Ecto neural progenitor cell (in vitro differentiated cells): Measurements from ENCODE around the gene SIGLEC7.

Experiments
- DNase-seq: peaks from one replicate; pipeline ENCODE4 v3.0.0-alpha.2; 2018; ENCODE audit warnings: low spot score

Gene SIGLEC7

DNA sequence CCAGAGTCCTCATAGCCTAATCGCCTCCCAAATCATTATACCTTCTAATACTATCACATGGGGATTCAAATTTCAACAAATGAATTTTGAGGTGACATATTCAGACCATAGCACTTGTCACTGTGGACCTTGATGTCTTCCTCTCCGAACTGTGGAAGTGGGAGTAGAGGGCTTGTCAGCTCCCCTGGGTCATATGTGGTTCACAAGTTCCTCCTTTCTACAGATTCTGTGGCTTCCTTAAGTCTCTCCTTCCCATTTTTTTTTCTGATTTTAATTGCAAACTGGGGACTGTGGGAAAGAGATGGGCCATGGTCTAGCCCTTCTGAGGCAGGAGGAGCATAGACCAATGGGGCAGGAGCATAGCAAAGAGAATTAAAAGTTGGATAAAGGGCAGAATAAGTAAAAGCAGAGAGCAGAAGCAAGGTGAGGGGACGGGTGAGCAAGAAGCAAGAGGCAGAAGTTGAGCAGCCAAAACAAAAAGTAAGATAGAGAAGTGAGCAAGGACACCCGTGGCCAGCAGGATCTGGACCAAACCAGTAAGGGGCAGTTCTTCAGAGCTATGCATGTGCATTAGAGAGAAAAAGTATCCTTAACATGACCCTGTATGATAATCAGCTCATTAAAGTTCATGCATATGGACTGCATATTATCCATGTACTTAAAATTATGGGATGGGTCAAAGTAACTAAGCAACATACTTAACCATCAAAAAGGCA is 2.6 kb upstream of the SIGLEC7 start:
- no peak for DNase-seq

DNA sequence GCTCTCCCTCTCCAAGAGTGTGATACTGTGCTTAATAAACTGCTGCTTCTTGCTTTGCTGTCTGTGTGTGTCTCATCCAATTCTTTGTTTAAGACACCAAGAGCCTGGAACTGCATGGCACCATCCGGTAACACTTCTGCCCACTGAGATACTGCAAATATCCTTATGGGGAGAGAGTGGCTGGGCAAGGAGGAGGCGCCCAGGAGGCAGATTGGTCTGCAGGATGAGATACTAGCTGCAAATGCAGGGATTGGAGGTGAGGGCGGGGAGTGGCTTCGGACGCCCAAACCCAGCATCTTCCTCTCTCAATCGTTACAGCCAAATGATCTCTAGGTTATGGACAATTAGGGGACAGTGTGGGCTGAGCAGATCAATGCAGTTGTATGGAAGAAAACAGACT is 1.7 kb upstream of the SIGLEC7 start:
- no peak for DNase-seq

DNA sequence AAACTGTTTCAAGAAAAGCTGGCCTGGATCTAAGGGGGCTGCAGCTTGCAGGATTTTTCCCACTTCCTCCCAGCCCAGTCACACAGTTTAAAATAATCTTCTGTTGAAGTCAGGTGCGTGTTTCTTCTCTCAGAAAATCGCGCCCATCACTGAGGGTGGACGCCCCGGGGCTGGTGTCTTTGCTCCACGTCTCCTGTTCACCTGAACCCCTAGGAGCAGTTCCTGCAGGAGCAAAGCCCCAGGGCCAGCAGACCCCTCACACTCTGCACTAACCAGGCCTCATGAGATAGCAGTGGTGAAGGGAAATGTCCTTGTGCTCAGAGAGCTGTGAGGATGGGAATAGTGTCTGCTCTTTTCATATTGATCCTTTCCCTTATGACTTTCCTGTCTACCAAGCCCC is 920 bp upstream of the SIGLEC7 start:
- DNase-seq, result no peak

DNA sequence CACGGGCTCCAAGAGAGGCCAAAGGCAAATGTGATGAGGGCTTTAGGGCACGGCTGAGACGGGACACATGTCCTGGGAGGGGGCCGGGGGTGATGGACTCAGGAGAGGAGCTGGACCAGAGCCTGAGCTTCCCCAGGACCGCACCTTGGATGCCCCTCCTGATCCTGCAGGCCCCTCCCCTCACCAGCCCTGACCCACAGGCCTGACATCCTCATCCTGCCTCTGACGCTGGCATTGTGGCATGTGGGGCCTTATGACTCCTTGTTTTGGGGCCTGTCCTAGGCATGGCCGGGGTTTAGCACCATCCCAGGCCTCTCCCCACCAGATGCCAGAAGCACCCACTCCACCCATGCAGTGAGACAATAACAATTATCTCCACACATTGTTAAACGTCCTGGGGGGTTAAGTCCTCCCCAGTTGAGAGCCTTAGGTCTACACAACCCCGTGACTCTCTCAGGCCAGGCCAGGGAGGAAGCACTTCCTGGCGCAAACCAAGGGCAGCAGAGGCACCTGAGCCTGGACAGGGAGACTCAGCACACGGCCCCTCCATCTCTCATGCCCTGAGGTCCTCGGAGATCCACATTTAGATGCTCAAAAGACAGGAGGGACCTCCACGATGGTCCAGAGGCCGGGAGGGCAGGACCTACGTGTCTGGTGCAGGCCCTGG is 841 bp downstream of the SIGLEC7 start:
- DNase-seq, result peak; percentile 11

DNA sequence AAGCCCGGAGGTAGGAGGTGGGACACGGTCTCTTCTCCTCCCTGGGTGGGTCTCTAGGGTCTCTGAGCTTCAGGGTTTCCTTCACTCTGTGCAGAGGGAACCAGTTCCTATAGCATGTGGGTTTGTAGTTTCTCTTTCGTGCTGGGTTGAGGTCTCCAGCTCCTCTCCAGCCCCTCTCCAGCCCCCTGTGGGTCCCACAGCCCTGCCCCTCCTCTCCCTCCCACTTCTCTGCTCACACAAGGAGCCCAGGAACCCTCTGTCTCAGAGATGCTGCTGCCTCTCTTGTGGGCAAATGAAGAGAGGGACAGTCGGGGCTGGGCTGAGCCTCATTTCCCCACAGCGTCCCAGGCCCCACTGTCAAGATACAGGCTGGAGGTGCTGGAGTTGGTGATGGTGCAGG is 1.4 kb downstream of the SIGLEC7 start:
- no peak for DNase-seq

DNA sequence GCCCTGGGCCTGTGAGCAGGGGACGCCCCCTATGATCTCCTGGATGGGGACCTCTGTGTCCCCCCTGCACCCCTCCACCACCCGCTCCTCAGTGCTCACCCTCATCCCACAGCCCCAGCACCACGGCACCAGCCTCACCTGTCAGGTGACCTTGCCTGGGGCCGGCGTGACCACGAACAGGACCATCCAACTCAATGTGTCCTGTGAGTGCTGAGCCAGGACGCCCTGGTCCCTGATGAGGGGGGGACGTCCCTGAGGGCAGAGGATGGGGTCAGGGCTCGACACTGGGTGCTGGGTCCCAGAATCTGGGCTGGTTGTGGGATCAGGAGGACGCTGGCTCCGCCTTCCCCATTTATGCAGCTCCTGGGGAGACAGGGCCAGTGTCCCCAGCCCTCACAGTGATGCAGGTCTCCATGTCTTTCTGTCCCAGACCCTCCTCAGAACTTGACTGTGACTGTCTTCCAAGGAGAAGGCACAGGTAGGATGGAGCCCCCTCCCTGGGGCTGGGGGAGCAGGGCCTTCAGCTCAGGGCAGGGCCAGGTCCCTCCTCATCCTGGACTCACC is 2.5 kb downstream of the SIGLEC7 start:
- peak; percentile 28 for DNase-seq

DNA sequence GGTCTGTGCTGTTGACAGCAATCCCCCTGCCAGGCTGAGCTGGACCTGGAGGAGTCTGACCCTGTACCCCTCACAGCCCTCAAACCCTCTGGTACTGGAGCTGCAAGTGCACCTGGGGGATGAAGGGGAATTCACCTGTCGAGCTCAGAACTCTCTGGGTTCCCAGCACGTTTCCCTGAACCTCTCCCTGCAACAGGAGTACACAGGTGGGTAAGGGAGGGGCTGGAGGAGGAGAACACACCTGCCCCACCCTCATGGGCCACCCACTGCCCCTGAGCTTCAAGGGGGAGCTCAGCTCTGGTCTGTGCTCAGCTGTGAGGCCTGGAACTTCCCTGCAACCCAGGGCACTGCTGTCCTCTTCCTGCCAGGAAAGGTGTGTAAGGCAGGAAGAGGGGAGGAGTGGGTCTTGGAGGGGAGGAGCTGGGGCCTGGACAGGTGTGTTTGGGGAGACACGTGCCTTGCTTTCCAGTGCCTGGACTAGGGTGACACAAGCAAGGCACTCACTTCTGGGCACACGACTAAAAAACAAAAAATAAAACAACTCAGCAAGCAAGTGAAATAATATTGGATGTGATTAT is 3.9 kb downstream of the SIGLEC7 start:
- peak; percentile 41 for DNase-seq

DNA sequence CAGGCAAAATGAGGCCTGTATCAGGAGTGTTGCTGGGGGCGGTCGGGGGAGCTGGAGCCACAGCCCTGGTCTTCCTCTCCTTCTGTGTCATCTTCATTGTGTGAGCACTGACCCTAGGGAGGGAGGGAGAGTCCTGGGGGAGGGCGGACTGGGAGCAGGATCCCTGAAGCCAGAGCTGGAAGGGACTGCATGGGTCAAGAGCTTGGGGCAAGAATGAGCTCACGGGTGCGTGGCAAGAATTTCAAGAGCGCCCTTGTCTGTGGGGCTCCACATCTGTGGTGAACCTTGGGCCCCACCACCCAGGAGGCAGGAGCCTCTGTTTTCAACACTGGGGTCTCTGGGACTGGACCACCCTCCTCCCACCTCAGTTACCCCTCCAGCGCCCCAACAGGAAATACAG is 4.7 kb downstream of the SIGLEC7 start:
- DNase-seq, result peak; percentile 38

DNA sequence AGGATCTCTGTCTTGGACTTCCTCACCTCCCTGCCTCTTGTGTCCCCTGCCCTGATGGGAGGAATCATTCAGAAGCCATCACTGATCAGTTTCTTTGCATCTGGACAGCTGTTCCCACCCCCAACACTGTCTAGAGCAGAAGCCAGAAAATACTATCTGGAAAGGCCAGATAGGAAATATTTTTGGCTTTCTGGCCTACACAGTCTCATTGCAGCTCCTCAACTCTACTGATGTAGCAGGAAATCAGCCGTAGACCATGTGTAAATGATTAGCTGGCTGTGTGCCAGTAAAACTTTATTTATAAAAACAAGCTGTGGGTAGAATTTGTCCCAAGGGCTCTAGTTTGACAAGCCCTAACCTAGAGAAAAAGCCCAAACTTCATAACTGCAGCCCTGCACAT is 5.6 kb downstream of the SIGLEC7 start:
- DNase-seq, result peak; percentile 11

DNA sequence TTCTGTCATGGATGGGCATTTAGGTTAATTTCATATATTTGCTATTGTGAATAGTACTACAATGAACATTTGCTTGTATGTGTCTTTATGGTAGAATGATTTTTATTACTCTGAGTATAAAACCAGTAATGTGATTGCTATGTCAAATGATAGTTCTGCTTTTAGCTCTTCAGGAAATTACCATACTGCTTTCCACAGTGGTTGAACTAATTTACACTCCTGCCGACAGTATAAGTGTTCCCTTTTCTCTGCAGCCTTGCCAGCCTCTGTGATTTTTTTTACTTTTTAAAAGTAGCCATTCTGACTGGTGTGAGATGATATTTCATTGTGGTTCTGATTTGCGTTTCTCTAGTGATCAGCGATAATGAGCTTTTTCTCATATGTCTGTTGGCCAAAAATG is 6.5 kb downstream of the SIGLEC7 start:
- no peak for DNase-seq

DNA sequence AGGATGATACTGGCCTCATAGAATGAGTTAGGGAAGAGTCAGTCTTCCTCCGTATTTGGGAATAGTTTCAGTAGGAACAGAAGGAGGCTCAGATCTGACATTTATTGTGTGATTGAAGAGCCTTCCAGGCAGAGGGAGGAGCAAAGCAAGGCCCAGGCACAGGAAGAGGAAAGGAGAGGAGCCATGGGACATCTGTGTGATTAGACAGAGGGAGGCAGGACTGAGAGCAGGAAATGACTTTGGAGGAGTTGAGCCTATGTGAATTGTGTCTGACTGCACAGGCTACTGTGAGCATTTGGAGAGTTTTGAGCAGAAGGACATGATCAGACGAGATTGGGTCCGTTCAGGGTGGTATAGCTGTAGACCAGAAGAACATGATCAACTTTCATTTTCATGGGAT is 8.5 kb downstream of the SIGLEC7 start:
- DNase-seq, result peak; percentile 16

DNA sequence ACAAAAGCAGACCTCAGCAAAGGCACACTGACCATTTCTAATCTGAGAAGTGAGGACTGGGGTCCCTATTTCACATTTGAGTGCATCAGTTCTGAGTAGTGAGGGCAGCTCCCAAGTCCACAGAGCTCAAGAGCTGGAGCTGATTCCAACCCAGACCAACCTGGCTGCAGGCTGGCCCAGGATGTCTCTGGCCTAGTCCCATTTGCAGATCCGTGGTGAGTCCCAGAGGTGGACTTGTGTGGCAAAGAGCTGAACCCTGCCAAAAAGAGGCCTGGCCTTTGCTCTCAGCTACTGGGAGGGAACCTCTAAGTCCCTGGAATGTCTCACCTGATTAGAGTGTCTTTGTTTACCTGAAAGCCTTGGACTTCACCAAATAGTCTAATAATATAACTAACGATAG is 14.6 kb downstream of the SIGLEC7 start:
- DNase-seq, result peak; percentile 36

DNA sequence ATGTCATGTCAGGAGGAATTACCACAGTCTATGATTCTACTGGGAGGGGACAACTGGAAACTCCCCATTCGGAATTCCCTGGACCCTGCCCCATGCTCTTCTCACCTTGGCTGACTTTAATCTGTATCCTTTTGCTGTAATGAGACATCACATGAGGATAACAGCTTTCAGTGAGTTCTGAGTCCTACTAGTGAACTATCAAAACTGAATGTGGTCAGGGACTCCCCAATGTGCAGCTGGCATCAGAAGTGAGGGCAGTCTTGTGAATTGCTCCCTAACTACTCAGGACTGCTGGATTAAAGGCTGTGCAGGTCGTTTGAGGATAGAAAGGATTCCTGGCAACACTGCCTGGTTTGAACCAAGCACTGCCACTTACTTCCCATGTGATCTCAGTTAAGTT is 15.2 kb downstream of the SIGLEC7 start:
- peak; percentile 19 for DNase-seq

DNA sequence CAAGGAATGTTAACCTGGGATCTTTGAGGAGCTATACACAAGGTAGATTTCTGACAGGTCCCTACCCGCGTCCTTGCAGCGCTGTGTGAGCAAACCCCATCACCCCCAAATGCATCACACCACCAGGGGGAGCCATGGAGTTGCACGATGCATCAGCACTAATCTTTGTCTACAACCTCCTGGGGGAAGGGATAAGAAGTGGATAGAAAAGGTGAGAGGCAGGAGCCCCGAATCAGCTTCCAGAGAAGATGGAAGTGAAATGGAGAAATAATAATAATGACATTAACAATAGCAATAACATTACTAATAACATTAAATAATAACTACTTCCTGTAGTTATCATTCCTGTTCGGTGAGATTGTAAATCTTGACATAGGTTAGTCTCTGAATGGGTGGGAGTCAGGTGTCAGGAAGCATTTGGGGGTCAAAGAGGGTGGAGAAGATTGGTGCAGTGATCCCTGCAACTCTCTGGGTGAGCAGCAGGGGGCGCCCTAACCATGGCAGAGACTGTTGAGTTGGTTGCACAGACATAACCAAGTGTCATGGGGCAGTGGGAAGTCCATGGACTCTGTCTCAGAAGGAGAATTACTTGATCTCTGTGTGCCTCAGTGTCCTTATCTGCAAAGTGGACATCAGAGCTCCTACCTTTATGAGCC is 16.5 kb downstream of the SIGLEC7 start:
- peak; percentile 63 for DNase-seq

DNA sequence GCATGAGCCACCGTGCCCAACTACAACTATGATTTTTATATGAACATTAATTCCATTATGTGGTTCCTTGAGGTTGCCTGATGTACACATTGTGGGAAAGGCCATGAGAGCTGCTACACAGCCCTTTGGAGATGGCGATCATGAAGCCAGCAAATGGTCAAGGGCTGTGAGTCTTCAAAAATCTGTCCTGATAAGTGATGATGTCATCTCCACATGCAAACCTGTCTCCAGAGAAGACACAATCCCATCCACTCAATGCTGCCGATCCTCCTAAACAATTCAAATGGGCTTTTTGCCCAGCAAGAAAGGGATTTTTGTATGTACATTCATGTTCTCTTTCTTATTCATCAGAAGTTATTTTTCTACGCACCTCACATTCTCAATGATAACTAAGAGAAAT is 17.6 kb downstream of the SIGLEC7 start:
- DNase-seq, result no peak

DNA sequence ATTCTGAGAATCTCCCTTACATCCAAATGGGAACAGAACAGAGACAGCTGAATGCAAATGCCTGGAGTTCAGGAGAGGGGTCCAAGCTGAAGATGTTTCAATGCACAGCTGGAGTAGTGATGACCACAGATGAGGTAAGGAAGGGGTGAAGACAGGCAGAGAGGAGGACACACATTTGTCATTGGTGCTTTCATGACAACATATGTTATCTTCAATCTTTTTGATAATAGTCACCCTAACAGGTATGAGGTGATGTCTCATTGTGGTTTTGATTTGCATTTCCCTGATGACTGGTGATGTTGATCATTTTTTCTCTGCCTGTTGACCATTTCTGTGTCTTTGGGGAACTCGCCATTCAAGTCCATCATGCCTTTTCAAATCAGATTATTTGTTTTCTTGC is 19.2 kb downstream of the SIGLEC7 start:
- DNase-seq, result no peak

DNA sequence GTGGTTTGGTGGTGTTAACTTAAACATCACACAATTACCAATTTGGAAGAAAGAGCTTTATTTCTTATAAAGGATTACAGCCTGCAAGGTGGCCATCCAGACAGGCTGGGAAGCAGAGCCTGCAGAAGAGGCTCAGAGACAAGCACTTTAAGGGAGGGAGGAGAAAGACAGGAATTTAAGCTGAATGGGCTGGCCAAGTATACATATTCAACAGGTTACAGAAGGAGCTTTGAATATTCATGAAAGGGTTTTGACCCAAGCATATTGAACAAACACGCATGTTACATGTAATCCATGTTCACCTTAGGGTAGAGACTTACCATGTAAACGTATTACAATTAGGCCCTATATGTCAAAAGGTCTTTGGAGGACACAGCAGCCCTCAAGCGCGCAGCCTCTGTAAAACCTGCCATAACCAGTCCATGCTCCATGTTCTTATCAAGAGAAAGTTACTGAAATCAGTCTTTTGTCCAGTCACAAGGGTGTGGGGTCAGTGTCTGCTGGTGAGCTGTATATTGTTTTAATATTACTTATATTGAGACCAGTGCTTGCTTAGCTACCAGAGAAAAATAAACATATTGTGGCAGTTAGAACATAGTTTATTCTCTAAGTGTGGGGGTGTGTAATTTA is 19.9 kb downstream of the SIGLEC7 start:
- DNase-seq, result no peak

DNA sequence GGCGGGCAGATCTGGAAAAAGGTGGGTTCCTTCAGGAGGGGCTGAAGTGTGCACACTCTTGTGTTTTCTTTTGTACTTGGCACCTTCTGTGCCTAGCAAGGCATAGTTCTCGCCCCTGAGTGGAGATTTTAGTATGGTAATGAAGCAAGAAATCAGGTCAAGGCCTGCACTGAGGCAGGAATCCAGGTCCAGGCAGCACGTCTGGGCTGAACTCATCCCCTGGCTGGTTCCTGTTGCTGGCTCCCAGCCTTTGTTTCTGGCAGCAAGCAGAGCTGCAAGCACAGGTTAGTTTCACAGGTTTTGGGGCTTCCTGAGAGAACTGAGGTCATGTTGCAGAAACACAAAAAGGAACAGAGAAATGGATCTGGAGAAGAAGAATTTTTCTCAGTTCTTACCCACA is 21.2 kb downstream of the SIGLEC7 start:
- no peak for DNase-seq

DNA sequence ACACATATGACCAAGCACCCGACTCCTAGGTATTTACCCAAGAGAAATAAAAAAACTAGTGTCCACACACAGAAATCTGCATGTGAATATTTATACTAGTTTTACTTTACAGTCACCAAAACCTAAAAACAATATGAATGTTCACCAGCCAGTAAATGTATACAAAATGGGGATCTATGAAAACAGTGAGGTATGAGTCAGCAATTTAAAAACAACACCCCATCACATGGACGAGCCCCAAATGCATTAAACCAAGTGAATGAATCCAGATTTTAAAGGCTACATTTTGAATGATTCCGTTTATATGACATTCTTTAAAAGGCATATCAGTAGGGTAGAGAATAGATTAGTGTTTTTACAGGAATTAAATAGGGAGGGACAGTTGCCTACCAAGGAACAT is 22.1 kb downstream of the SIGLEC7 start:
- DNase-seq, result no peak

DNA sequence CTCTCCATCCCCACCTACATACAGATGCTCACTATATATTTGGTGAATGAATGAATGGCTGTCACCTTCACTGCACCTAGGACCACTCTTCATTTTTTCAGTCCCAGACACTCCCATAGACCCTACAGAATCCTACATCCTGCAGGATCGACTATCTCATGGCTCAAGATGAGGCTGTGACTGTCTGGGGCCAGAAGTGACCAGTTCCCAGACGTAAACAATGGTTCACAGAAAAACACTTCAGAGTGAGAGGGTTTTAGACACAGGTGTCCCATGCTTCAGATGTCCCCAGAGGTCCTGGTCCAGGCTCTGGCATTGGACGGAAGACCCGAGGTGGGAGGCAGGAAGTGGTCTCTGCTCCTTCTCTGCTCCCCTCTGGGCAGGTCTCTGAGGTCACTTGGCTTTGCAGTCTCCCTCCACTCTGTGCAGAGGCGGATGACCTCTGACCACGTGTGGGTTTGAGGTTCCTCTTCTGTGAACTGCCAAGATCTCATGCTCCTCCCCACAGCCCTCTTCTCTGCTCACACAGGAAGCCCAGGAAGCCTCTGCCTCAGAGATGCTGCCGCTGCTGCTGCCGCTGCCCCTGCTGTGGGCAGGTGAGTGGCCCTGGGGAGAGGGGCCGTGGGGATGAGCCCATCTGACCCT is 24.9 kb downstream of the SIGLEC7 start:
- no peak for DNase-seq

DNA sequence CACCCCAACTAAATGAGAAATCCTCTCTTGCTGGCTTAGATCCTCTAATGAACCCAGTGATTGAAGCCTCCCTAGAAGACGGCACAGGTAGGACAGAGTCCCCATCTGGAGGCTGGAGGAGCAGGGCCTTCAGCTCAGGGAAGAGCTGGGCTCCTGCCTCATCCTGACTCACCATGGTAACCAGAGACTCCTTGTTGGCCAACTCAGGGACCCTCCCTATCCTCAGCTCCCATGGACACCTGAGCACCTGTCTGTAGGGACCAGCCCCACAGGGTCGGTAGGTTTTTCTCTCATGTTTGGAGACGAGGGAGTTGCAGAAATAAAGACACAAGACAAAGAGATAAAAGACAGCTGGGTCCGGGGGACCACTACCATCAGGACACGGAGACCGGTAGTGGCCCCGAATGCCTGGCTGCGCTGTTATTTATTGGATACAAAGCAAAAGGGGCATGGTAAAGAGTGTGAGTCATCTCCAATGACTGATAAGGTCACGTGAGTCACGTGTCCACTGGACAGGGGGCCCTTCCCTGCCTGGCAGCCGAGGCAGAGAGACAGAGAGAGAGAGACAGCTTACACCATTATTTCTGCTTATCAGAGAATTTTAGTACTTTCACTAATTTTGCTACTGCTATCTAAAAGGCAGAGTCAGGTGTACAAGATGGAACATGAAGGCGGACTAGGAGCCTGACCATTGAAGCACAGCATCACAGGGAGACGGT is 26.6 kb downstream of the SIGLEC7 start:
- peak; percentile 19 for DNase-seq
